SK-N-SH treated with all-trans-retinoic acid at 6 μM for 48 hours (cell line): ENCODE results near the gene DNM2.
"Not testable (repeated sequence)": the region's sequence is repeated elsewhere in the genome, so short reads cannot be mapped to it uniquely, and the experiment has no call there.

Experiments
- ATAC-seq: fragments of 200-7000 bp; cut with Tn5 transposase; 3 replicates; pipeline ENCODE4 v1.9.1; 2020; ENCODE audit warnings: mild to moderate bottlenecking, moderate library complexity
- ARNTL ChIP-seq: fragments of 450-650 bp; formaldehyde crosslinking; IDR thresholded peaks from 2 replicates; pipeline ENCODE4 v1.5.0; 2020; ENCODE audit warnings: low read depth, mild to moderate bottlenecking, moderate library complexity, borderline replicate concordance
- BACH2 ChIP-seq: fragments of 250-450 bp; sonication (Bioruptor Pico); IDR thresholded peaks from 2 replicates; pipeline ENCODE4 v1.9.0; 2021; ENCODE audit warnings: mild to moderate bottlenecking, borderline replicate concordance
- CREB5 ChIP-seq: fragments of 250-450 bp; sonication (Bioruptor Pico); IDR thresholded peaks from 2 replicates; pipeline ENCODE4 v1.5.1; 2020; ENCODE audit warnings: low read depth, mild to moderate bottlenecking, moderate library complexity
- CSDC2 ChIP-seq: fragments of 250-450 bp; sonication (Bioruptor Pico); IDR thresholded peaks from 2 replicates; pipeline ENCODE4 v1.5.0; 2020; ENCODE audit warnings: mild to moderate bottlenecking, moderate library complexity
- CSRNP3 ChIP-seq: fragments of 250-450 bp; sonication (Bioruptor Pico); IDR thresholded peaks from 2 replicates; pipeline ENCODE4 v1.5.1; 2021; ENCODE audit warnings: mild to moderate bottlenecking, moderate library complexity
- ESRRG ChIP-seq: fragments of 250-450 bp; sonication (Bioruptor Pico); IDR thresholded peaks from 2 replicates; pipeline ENCODE4 v1.6.1; 2021; ENCODE audit warnings: mild to moderate bottlenecking
- GLIS3 ChIP-seq: fragments of 250-450 bp; sonication (Bioruptor Pico); IDR thresholded peaks from 2 replicates; pipeline ENCODE4 v1.5.0; 2020; ENCODE audit warnings: mild to moderate bottlenecking, moderate library complexity
- ISL1 ChIP-seq: fragments of 250-450 bp; sonication (Bioruptor Pico); IDR thresholded peaks from 2 replicates; pipeline ENCODE4 v2.1.2; 2022; ENCODE audit warnings: mild to moderate bottlenecking, moderate library complexity
- OSR1 ChIP-seq: fragments of 250-450 bp; sonication (Bioruptor Pico); IDR thresholded peaks from 2 replicates; pipeline ENCODE4 v1.8.0; 2022; ENCODE audit warnings: moderate library complexity, mild to moderate bottlenecking, inconsistent platforms
- PATZ1 ChIP-seq: fragments of 250-450 bp; sonication (Bioruptor Pico); IDR thresholded peaks from 2 replicates; pipeline ENCODE4 v1.8.0; 2020; ENCODE audit warnings: mild to moderate bottlenecking, moderate library complexity, borderline replicate concordance
- POU6F1 ChIP-seq: fragments of 250-450 bp; sonication (Bioruptor Pico); IDR thresholded peaks from 2 replicates; pipeline ENCODE4 v1.8.0; 2021; ENCODE audit warnings: low read depth, mild to moderate bottlenecking, moderate library complexity, borderline replicate concordance
- RARB ChIP-seq: fragments of 250-450 bp; sonication (Bioruptor Pico); IDR thresholded peaks from 2 replicates; pipeline ENCODE4 v1.8.0; 2021; ENCODE audit warnings: mild to moderate bottlenecking, moderate library complexity
- SNAI2 ChIP-seq: fragments of 250-450 bp; sonication (Bioruptor Pico); IDR thresholded peaks from 2 replicates; pipeline ENCODE4 v1.5.0; 2020; ENCODE audit warnings: mild to moderate bottlenecking, moderate library complexity
- TCF4 ChIP-seq: fragments of 250-450 bp; sonication (Bioruptor Pico); IDR thresholded peaks from 2 replicates; pipeline ENCODE4 v1.8.0; 2021; ENCODE audit warnings: mild to moderate bottlenecking, moderate library complexity, borderline replicate concordance
- TOX ChIP-seq: fragments of 250-450 bp; sonication (Bioruptor Pico); IDR thresholded peaks from 2 replicates; pipeline ENCODE4 v1.8.0; 2021; ENCODE audit warnings: mild to moderate bottlenecking, moderate library complexity, borderline replicate concordance
- ZC3H10 ChIP-seq: fragments of 250-450 bp; sonication (Bioruptor Pico); IDR thresholded peaks from 2 replicates; pipeline ENCODE4 v1.5.1; 2021; ENCODE audit warnings: mild to moderate bottlenecking, moderate library complexity
- ZFP3 ChIP-seq: fragments of 250-450 bp; sonication (Bioruptor Pico); IDR thresholded peaks from 2 replicates; pipeline ENCODE4 v1.5.0; 2020; ENCODE audit warnings: mild to moderate bottlenecking, moderate library complexity
- ZNF565 ChIP-seq: fragments of 450-650 bp; formaldehyde crosslinking; conservative IDR thresholded peaks from 2 replicates; pipeline ENCODE4 v1.5.0; 2020; ENCODE audit warnings: low read depth, mild to moderate bottlenecking, moderate library complexity
- ZNF70 ChIP-seq: fragments of 450-650 bp; formaldehyde crosslinking; IDR thresholded peaks from 2 replicates; pipeline ENCODE4 v1.5.0; 2020; ENCODE audit warnings: mild to moderate bottlenecking, moderate library complexity
- ZNF8 ChIP-seq: fragments of 450-650 bp; formaldehyde crosslinking; IDR thresholded peaks from 2 replicates; pipeline ENCODE4 v1.5.0; 2020; ENCODE audit warnings: mild to moderate bottlenecking, moderate library complexity

The DNM2 gene

GRCh38 chr19:10868872-10869547 lies 151.1 kb downstream of the DNM2 start:
- ATAC-seq = no peak
- no peak for TF ChIP-seq ARNTL (CRISPR knock-in tag)
- TF ChIP-seq ZNF70 (CRISPR knock-in tag) = no peak
- no peak for TF ChIP-seq POU6F1 (CRISPR knock-in tag)
- no peak for TF ChIP-seq OSR1 (CRISPR knock-in tag)
- TF ChIP-seq CSRNP3 (CRISPR knock-in tag) = no peak
- TF ChIP-seq ZC3H10 (CRISPR knock-in tag) = no peak
- TF ChIP-seq SNAI2 = no peak
- TF ChIP-seq ESRRG (CRISPR knock-in tag) = no peak
- TF ChIP-seq CREB5 (CRISPR knock-in tag) = no peak
- no peak for TF ChIP-seq TOX
- TF ChIP-seq ZFP3 (CRISPR knock-in tag) = no peak
- TF ChIP-seq CSDC2 (CRISPR knock-in tag) = no peak
- no peak for TF ChIP-seq GLIS3
- no peak for TF ChIP-seq TCF4
- no peak for TF ChIP-seq ZNF565 (CRISPR knock-in tag)
- TF ChIP-seq PATZ1 (CRISPR knock-in tag) = no peak
- no peak for TF ChIP-seq BACH2 (CRISPR knock-in tag)
- no peak for TF ChIP-seq ZNF8

- not testable (repeated sequence) for ATAC-seq
Observed at GRCh38 chr19:10869872-10870311, 152.0 kb downstream of the DNM2 start.

- TF ChIP-seq TOX (no peak), OSR1 (CRISPR knock-in tag) (no peak), ZFP3 (CRISPR knock-in tag) (no peak), CSRNP3 (CRISPR knock-in tag) (no peak), ESRRG (CRISPR knock-in tag) (no peak), ARNTL (CRISPR knock-in tag) (no peak), ISL1 (CRISPR knock-in tag) (no peak), ZNF565 (CRISPR knock-in tag) (no peak)
- no peak for ATAC-seq
Observed at GRCh38 chr19:10870501-10870954, 152.6 kb downstream of the DNM2 start.

GRCh38 chr19:10870955-10871603 lies 153.2 kb downstream of the DNM2 start, which contains the start of gene CARM1:
Gene CARM1, plus strand, starts transcription at chr19:10871553. Its CDS starts 150 bp downstream, at chr19:10871703.
- TF ChIP-seq GLIS3 (no peak), ISL1 (CRISPR knock-in tag) (no peak), CSRNP3 (CRISPR knock-in tag) (no peak), PATZ1 (CRISPR knock-in tag) (no peak), RARB (CRISPR knock-in tag) (no peak)
- peak; percentile 89 for ATAC-seq
